NCI-H1105 treated with DMSO at 0.1 percent for 48 hours (cell line): ENCODE measurements around the gene HLCS.

Experiments used
- DNase-seq: peaks from one replicate; lab custom pipeline; 2025; lab: John Stamatoyannopoulos, UW

The HLCS gene

DNA sequence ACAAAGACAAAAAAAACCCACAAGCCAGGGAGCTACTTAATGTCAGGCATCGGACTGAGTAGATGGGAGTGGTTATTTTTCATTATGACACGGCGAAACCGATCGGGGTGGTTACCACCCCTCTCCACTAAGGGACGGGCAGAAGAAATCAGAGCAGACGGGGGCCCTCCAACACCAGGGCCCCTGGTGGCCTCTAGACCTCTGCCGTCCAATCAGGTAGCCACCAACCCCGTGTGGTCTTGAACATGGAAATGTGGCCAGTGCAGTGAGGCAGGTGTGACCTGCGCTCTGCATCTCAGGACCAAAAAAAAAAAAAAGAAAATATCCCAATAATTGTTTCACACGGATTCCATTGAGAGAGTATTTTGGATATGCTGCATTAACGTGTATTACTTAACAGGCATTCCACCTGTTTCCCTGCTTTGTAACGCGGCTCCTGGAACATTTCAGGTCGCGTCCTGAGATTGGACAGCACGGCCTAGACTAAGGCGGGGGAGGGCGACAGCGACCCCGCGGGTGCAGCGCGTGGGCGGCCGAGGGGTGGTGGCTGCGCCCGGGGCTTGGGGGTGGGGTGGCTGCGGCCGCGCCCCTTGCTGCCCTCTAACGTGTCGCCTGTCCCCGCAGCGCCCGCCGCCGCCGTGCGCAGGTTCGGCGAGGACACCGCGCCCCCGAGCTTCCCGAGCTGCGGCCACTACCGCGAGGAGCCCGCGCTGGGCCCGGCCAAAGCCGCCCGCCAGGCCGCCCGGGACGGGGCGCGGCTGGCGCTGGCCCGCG lies 219.2 kb downstream of the HLCS start:
- DNase-seq, result peak; percentile 41

DNA sequence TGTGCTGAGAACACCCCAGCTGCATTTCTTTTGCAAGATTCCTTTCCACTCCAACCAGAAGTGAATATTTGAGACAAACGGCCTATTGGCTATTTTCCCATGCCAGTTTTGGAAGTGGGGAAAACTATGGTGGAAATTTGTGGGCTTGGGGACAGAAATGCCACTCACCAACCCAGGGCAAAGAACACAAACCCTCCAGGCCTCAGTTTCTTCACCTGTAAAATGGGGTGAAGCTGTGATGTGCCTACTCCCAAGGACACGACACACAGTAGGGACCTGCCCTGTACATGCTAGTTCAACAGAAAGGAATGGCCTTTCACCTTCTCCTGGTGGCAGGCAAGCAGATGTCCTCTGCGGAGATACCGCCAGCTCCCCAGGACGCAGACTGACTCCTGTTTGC lies 221.0 kb downstream of the HLCS start:
- no peak for DNase-seq

GRCh38 chr21:36744560-36745231 lies 221.8 kb downstream of the HLCS start:
- DNase-seq, result peak; percentile 77

DNA sequence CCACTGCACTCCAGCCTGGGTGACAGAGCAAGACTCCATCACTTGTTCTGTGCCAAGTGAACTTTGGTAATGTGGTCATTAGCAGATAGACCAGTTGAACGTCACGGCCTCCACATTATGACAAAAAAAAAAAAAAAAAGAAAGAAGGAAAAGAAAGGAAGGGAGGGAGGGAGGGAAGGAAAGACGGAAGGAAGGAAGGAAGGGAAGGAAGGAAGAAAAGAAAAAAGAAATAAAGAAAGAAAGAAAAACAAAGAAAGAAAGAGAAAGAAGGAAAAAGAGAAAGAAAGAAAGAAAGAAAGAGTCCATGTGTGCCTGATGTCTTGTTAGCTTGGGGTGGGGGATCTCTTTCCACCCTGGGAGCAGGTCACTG lies 222.3 kb downstream of the HLCS start:
- DNase-seq, result no peak

DNA sequence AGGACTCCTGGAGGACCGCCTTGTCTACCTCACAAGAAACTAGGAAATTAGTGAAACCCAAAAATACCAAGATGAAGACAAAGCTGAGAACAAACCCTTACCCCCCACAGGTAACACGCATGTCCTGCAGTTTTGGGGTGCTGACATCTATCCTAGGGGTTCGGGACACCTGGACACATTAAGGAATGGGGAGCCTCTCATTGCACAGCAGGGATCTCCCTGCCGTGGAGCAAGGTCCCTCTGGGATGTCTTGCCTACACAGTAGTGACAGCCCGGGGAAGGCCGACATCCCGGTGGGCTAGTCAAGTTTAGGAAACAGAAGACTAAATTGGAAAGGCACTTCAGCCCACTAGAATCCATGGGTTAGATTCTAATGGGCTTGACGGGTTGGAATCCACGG lies 223.0 kb downstream of the HLCS start:
- no peak for DNase-seq

DNA sequence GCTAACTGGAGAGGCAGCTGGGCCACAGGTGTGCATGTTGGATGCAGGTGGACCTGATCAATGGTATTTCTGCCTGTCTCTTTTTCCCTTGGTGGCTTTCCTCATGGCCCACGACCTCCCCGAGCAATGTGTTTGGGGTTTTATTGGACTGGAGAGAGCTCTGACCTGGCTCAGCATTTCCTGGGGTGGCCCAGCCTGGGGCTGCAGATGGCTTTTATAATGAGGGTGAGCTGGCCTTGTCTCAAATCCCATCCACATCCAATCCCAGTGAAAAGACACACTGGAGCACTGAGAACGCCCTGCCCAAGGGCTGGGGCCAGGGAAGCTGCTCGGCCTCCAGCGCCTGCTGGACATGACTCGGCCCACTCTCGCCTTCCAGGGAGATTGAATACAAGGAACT lies 223.5 kb downstream of the HLCS start:
- DNase-seq, result no peak

GRCh38 chr21:36741506-36741905 lies 225.0 kb downstream of the HLCS start:
- DNase-seq, result no peak

- no peak for DNase-seq
Measured at GRCh38 chr21:36738489-36739126, 227.9 kb downstream of the HLCS start.

DNA sequence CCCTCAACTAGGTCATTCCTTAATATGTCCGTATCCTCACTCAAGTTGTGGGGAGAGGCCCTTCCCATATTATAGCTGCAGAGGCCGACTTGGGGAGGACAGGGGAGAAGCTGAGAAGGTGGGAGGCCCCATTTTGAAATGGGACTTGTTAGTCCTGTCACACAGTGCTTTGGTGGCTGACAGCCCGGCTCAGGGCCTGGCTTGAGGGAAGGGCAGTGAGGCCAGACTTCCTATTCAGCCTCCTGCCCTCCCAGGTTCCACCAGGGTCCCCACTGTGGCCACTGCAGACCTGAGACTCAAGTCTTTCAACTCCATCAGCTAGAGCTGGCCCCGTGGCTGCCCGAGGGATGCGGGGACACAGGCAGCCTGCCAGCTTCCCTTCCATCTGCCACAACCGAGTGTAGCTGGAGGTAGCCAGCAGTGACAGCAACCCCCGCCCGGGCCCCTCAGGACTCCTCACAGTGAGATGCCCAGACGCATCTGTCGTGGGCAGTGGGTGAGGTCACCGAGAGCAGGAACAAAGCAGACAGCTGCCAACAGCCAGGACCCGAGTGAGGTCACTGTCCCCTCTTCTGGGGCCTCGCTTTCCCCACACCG lies 230.6 kb downstream of the HLCS start:
- no peak for DNase-seq

DNA sequence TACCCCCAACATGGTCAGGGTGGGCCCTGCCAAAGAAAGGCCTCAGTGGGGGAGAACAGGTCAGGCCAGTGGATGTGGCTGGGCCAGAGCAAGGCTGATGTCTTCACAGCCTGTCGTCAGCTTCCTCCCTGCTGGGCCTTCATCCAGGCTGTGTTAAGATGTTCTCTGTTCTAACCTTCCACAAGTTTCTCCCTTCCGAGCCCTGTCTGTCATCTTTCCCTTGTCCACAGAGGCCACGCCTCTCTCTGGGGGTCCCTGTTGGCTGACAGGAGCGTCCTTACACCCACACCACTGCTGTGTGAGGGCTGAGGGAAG lies 231.3 kb downstream of the HLCS start:
- DNase-seq, result no peak

DNA sequence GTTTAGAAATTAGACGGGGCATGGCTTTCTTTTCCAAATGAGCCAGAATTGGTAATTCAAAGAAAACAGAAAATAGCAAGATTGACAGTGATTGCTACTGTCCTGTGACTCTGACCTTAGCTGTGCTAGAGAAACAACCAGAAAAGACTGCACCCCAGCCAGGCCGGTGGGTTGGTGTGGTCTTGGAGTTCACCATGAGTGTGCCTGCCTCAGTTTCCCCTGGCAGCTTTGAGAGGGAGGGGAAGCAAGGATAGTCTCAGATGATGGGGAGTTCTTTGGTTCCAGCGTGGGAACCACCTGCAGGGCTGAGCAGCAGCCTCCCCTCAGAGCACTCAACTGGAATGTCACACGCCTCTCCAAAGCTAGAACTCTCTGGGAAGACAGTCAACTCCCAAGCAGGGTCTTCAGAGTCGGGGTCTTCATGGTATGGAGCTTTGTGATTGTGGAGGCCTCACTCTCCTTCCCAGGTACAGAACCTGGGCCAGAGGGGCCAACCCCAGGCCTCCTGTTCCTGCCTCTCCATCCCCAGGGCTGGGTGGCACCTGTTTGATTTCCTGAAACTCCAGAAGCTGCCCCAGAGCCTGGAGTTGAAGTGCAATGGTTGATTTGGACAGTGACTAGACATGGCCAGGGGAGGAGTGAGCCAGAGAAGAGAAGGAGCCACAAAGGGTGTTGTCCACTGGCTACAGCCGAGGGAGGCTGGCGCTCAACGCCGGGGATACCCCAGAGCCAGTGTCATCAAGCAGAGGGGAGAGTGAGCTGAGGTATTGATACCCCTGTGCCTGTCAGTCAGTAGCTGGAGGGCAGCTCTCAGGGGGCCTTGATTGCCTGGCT lies 231.9 kb downstream of the HLCS start:
- DNase-seq, result no peak

DNA sequence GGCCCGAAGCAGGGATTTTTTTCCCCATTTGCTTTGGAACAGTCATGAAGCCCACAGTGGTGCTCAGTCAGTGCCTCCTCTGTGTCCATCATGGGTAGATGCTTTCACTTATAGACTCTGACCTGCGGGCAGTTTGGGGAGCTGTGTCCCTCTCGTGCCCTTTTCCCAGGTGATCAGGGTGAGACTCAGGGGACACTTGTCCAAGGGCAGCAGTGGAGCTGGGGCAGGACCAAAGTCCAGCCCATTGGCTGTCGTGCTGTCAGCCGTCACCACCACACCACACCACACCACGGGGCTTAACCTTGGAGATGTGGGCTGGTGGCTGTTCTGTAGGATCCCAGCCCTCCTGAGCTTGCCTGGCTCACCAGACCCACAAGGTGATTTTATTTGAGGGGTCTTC lies 232.6 kb downstream of the HLCS start:
- no peak for DNase-seq

- no peak for DNase-seq
Measured at GRCh38 chr21:36732761-36733160, 233.7 kb downstream of the HLCS start.

GRCh38 chr21:36732217-36732616 lies 234.3 kb downstream of the HLCS start:
- no peak for DNase-seq

DNA sequence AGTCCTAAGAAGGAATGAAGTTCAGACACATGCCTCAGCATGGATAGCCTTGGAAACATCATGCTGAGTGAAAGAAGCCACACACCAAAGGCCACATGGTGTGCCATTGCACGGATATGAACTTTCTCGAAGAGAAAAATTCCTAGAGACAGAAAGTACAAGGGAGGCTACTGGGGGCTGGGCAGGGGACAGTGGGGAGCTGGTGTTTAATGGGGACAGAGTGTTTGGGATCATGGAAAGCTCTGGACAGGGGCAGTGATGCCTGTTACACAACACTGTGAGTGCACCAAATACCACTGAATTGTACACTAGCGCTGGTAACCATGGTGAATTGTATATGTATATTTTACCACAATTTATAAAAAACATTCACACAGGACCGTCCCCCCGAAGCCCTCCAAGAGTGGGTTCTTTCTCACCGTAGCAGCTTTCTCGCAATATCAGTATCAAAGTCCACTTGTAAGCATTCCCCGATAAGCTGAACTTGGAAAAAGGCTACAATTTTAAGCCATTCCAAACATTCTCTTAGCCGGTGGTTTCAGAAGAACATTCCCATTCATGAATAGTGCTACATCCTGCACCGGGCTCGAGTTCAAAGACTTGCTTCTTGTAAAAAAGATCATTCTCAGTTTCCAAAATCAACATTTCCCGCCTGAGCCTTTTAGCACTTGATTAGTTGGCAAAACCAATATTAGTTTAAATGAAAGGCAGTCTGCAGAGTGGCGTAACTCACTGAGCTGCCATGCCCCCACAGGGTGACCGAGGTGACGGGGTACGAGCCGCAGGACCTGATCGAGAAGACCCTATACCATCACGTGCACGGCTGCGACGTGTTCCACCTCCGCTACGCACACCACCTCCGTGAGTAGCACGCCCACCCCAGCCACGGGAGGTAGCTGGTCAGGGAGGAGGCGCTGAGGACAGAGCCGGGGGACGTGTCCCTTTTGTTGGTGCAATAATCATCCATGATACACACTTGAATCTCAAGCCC lies 235.9 kb downstream of the HLCS start:
- DNase-seq, result no peak

GRCh38 chr21:36729310-36729970 lies 237.0 kb downstream of the HLCS start:
- DNase-seq, result no peak

- DNase-seq, result no peak
Measured at GRCh38 chr21:36728371-36729111, 237.9 kb downstream of the HLCS start.

DNA sequence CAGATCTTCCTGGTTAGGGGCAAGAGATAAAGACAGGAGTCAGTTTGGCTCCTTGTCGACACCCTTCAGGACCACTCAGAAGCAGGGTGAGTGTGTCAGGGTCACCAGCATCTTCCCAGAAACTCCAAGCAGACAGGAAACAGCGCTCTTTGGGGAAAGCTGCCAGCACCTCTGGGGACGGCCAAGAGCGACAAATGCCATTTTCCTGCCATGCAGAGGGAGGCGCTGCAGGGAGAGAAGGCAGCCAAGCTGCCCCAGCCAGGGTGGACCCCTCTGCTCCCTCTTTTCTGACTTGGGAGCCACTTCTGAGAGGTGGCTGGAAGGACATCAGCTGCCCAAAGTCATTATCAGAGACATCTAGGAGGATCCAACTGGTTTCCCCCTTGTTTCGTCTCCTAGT lies 238.6 kb downstream of the HLCS start:
- no peak for DNase-seq

DNA sequence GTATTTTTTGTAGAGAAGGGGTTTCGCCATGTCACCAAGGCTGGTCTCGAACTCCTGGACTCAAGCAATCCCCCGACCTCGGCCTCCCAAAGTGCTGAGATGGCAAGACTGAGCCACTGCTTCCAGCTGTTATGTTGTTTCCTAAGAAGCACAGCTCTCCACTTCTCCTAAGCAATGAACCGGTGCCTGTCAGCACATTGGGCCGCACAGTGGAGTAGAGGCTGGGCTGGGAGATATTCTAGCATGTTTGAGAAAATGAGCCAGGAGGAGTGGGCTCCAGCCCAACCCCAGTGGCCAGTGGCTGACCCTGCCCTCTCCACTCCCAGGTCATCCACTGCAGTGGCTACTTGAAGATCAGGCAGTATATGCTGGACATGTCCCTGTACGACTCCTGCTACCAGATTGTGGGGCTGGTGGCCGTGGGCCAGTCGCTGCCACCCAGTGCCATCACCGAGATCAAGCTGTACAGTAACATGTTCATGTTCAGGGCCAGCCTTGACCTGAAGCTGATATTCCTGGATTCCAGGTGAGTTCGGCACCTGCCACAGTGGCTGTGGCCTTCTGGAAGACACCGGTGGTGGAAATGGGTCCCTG lies 240.6 kb downstream of the HLCS start:
- no peak for DNase-seq
